Measurements from ENCODE around the gene USPL1.

Gene USPL1

GRCh38 chr13:30654430-30654829 lies 36.7 kb downstream of the USPL1 start:
- no peak overlapping the region for H3K4me3 ChIP-seq (ENCODE audit: low read depth, low read length)
- no peak for DNase-seq (ENCODE audit: low read depth)
- no peak for TF ChIP-seq CTCF (conservative IDR thresholded peaks at IDR 0.05; ENCODE audit: low read depth, low read length)

- DNase-seq (ENCODE audit: low read depth): no peak
- no peak overlapping the region for H3K4me3 ChIP-seq (ENCODE audit: low read depth, low read length)
Measured at GRCh38 chr13:30656178-30656577, 38.5 kb downstream of the USPL1 start.

GRCh38 chr13:30659980-30660379 lies 42.3 kb downstream of the USPL1 start:
- no peak for DNase-seq (ENCODE audit: low read depth)
- no peak overlapping the region for H3K4me3 ChIP-seq (ENCODE audit: low read depth, low read length)
- no peak for TF ChIP-seq CTCF (conservative IDR thresholded peaks at IDR 0.05; ENCODE audit: low read depth, low read length)

More at GRCh38 chr13:30656178-30656577, 38.5 kb downstream of the USPL1 start:
- no peak for TF ChIP-seq CTCF (conservative IDR thresholded peaks at IDR 0.05; ENCODE audit: low read depth, low read length)

GRCh38 chr13:30660796-30661195 lies 43.1 kb downstream of the USPL1 start:
- no peak for TF ChIP-seq CTCF (conservative IDR thresholded peaks at IDR 0.05; ENCODE audit: low read depth, low read length)
- no peak overlapping the region for H3K4me3 ChIP-seq (ENCODE audit: low read depth, low read length)
- no peak for DNase-seq (ENCODE audit: low read depth)

- no peak for DNase-seq (ENCODE audit: low read depth)
- TF ChIP-seq CTCF (conservative IDR thresholded peaks at IDR 0.05; ENCODE audit: low read depth, low read length): no peak
- no peak overlapping the region for H3K4me3 ChIP-seq (ENCODE audit: low read depth, low read length)
Measured at GRCh38 chr13:30664689-30665275, 47.1 kb downstream of the USPL1 start.

GRCh38 chr13:30665638-30666037 lies 47.9 kb downstream of the USPL1 start:
- no peak for DNase-seq (ENCODE audit: low read depth)
- H3K4me3 ChIP-seq (ENCODE audit: low read depth, low read length): no peak overlapping the region
- TF ChIP-seq CTCF (conservative IDR thresholded peaks at IDR 0.05; ENCODE audit: low read depth, low read length): no peak

GRCh38 chr13:30666113-30666512 lies 48.4 kb downstream of the USPL1 start:
- DNase-seq (ENCODE audit: low read depth): no peak
- no peak for TF ChIP-seq CTCF (conservative IDR thresholded peaks at IDR 0.05; ENCODE audit: low read depth, low read length)

More at GRCh38 chr13:30666113-30666512, 48.4 kb downstream of the USPL1 start:
- H3K4me3 ChIP-seq (ENCODE audit: low read depth, low read length): no peak overlapping the region

All from choroid plexus epithelial cell (primary cell).